ENCODE data around the gene MYO18B.

Gene MYO18B

GRCh38 chr22:25902402-25902801 lies 160.4 kb downstream of the MYO18B start:
- H2AK5ac ChIP-seq (ENCODE audit: low read depth, low read length), result no peak overlapping the region
- H4K8ac ChIP-seq (ENCODE audit: low read depth, low read length), result no peak overlapping the region
- no peaks in the 10 kb centered on the region for H3K27me3 ChIP-seq (ENCODE audit: control insufficient read depth in 3 of 3, insufficient read depth in 3 of 3, low read depth in 1 of 3, low read length in 3 of 3)
- no peak overlapping the region for H3K18ac ChIP-seq (ENCODE audit: low read length)
- no peak overlapping the region for H4K91ac ChIP-seq (ENCODE audit: low read depth, low read length, poor library complexity)
- no peaks in the 10 kb centered on the region for H3K79me1 ChIP-seq (ENCODE audit: low read depth, low read length)
- no peak overlapping the region for H3K4ac ChIP-seq (ENCODE audit: low read length)
- no peak overlapping the region for H2BK120ac ChIP-seq (ENCODE audit: low read depth, low read length)
- no peaks in the 10 kb centered on the region for H3K4me1 ChIP-seq (ENCODE audit: control insufficient read depth in 2 of 2, insufficient read depth in 1 of 2, low read depth in 1 of 2, low read length in 2 of 2)
- H2BK15ac ChIP-seq (ENCODE audit: low read length), result no peak overlapping the region
- no peak overlapping the region for H3K14ac ChIP-seq (ENCODE audit: low read length)
- H3K9me3 ChIP-seq (replicated peaks in 1 of 2; ENCODE audit: control insufficient read depth in 2 of 2, insufficient read depth in 1 of 2, low read depth in 1 of 2, low read length in 2 of 2), result no peaks in the 10 kb centered on the region
- WGBS, 2 donors (ENCODE audit: extremely low coverage in 2 of 2, insufficient read length in 2 of 2, insufficient replicate concordance in 1 of 2), result no CpG with 5 or more reads among the region's 8 CpGs
- H2AFZ ChIP-seq (ENCODE audit: low read length), result no peak overlapping the region
- H3K4me3 ChIP-seq (ENCODE audit: low read length in 2 of 2), result no peak overlapping the region
- H3K36me3 ChIP-seq (replicated peaks in 1 of 2; ENCODE audit: control insufficient read depth in 2 of 2, insufficient read depth in 2 of 2, low read length in 2 of 2), result no peaks in the 10 kb centered on the region
- DNase-seq (ENCODE audit: low spot score), result no peak
- H3K4me2 ChIP-seq (ENCODE audit: insufficient read depth, low read length, poor library complexity, severe bottlenecking), result no peak overlapping the region
- H2BK5ac ChIP-seq (ENCODE audit: low read length), result no peak overlapping the region
- no peak overlapping the region for H3K23ac ChIP-seq (ENCODE audit: low read depth, low read length, poor library complexity)
- H3K27ac ChIP-seq (replicated peaks; ENCODE audit: low read length), result no peak overlapping the region
- no peak overlapping the region for H2BK12ac ChIP-seq (ENCODE audit: low read length)
- no peak overlapping the region for H3K9ac ChIP-seq (ENCODE audit: low read depth, low read length, poor library complexity)

GRCh38 chr22:25903294-25903693 lies 161.3 kb downstream of the MYO18B start:
- Histone ChIP-seq H3K23ac (ENCODE audit: low read depth, low read length, poor library complexity) (no peak overlapping the region), H3K9ac (ENCODE audit: low read depth, low read length, poor library complexity) (no peak overlapping the region), H3K14ac (ENCODE audit: low read length) (no peak overlapping the region), H4K91ac (ENCODE audit: low read depth, low read length, poor library complexity) (no peak overlapping the region), H3K18ac (ENCODE audit: low read length) (no peak overlapping the region), H2AK5ac (ENCODE audit: low read depth, low read length) (no peak overlapping the region), H2BK5ac (ENCODE audit: low read length) (no peak overlapping the region), H3K79me1 (ENCODE audit: low read depth, low read length) (no peaks in the 10 kb centered on the region), H3K4me2 (ENCODE audit: insufficient read depth, low read length, poor library complexity, severe bottlenecking) (no peak overlapping the region), H2BK120ac (ENCODE audit: low read depth, low read length) (no peak overlapping the region), H2BK12ac (ENCODE audit: low read length) (no peak overlapping the region), H2AFZ (ENCODE audit: low read length) (no peak overlapping the region), H3K36me3 (replicated peaks in 1 of 2; ENCODE audit: control insufficient read depth in 2 of 2, insufficient read depth in 2 of 2, low read length in 2 of 2) (no peaks in the 10 kb centered on the region), H2BK15ac (ENCODE audit: low read length) (no peak overlapping the region), H3K27me3 (ENCODE audit: control insufficient read depth in 3 of 3, insufficient read depth in 3 of 3, low read depth in 1 of 3, low read length in 3 of 3) (no peaks in the 10 kb centered on the region), H3K9me3 (replicated peaks in 1 of 2; ENCODE audit: control insufficient read depth in 2 of 2, insufficient read depth in 1 of 2, low read depth in 1 of 2, low read length in 2 of 2) (no peaks in the 10 kb centered on the region), H4K8ac (ENCODE audit: low read depth, low read length) (no peak overlapping the region), H3K4me1 (ENCODE audit: control insufficient read depth in 2 of 2, insufficient read depth in 1 of 2, low read depth in 1 of 2, low read length in 2 of 2) (no peaks in the 10 kb centered on the region), H3K4ac (ENCODE audit: low read length) (no peak overlapping the region), H3K4me3 (ENCODE audit: low read length in 2 of 2) (no peak overlapping the region), H3K27ac (replicated peaks; ENCODE audit: low read length) (no peak overlapping the region)
- WGBS, 2 donors (ENCODE audit: extremely low coverage in 2 of 2, insufficient read length in 2 of 2, insufficient replicate concordance in 1 of 2), result no CpG with 5 or more reads among the region's 6 CpGs
- peak; percentile 15 for DNase-seq (ENCODE audit: low spot score)

- Histone ChIP-seq H3K9ac (ENCODE audit: low read depth, low read length, poor library complexity) (no peak overlapping the region), H2BK5ac (ENCODE audit: low read length) (no peak overlapping the region), H3K9me3 (replicated peaks in 1 of 2; ENCODE audit: control insufficient read depth in 2 of 2, insufficient read depth in 1 of 2, low read depth in 1 of 2, low read length in 2 of 2) (no peaks in the 10 kb centered on the region), H3K4me1 (ENCODE audit: control insufficient read depth in 2 of 2, insufficient read depth in 1 of 2, low read depth in 1 of 2, low read length in 2 of 2) (no peaks in the 10 kb centered on the region), H2BK15ac (ENCODE audit: low read length) (no peak overlapping the region), H2BK120ac (ENCODE audit: low read depth, low read length) (no peak overlapping the region), H3K4ac (ENCODE audit: low read length) (no peak overlapping the region), H3K36me3 (replicated peaks in 1 of 2; ENCODE audit: control insufficient read depth in 2 of 2, insufficient read depth in 2 of 2, low read length in 2 of 2) (no peaks in the 10 kb centered on the region), H3K4me3 (ENCODE audit: low read length in 2 of 2) (no peak overlapping the region), H3K4me2 (ENCODE audit: insufficient read depth, low read length, poor library complexity, severe bottlenecking) (no peak overlapping the region), H4K8ac (ENCODE audit: low read depth, low read length) (no peak overlapping the region), H2AFZ (ENCODE audit: low read length) (no peak overlapping the region), H2AK5ac (ENCODE audit: low read depth, low read length) (no peak overlapping the region), H3K27ac (replicated peaks; ENCODE audit: low read length) (no peak overlapping the region), H3K18ac (ENCODE audit: low read length) (no peak overlapping the region), H2BK12ac (ENCODE audit: low read length) (no peak overlapping the region), H4K91ac (ENCODE audit: low read depth, low read length, poor library complexity) (no peak overlapping the region), H3K27me3 (ENCODE audit: control insufficient read depth in 3 of 3, insufficient read depth in 3 of 3, low read depth in 1 of 3, low read length in 3 of 3) (no peaks in the 10 kb centered on the region), H3K14ac (ENCODE audit: low read length) (no peak overlapping the region), H3K79me1 (ENCODE audit: low read depth, low read length) (no peaks in the 10 kb centered on the region), H3K23ac (ENCODE audit: low read depth, low read length, poor library complexity) (no peak overlapping the region)
- WGBS, 2 donors (ENCODE audit: extremely low coverage in 2 of 2, insufficient read length in 2 of 2, insufficient replicate concordance in 1 of 2), result no CpG with 5 or more reads among the region's 13 CpGs
- DNase-seq (ENCODE audit: low spot score), result no peak
Measured at GRCh38 chr22:25908212-25908611, 166.2 kb downstream of the MYO18B start.

- Histone ChIP-seq H3K27ac (replicated peaks; ENCODE audit: low read length) (no peak overlapping the region), H3K27me3 (ENCODE audit: control insufficient read depth in 3 of 3, insufficient read depth in 3 of 3, low read depth in 1 of 3, low read length in 3 of 3) (no peaks in the 10 kb centered on the region), H3K79me1 (ENCODE audit: low read depth, low read length) (no peaks in the 10 kb centered on the region), H3K4me1 (ENCODE audit: control insufficient read depth in 2 of 2, insufficient read depth in 1 of 2, low read depth in 1 of 2, low read length in 2 of 2) (no peaks in the 10 kb centered on the region), H2BK120ac (ENCODE audit: low read depth, low read length) (no peak overlapping the region), H3K9ac (ENCODE audit: low read depth, low read length, poor library complexity) (no peak overlapping the region), H4K91ac (ENCODE audit: low read depth, low read length, poor library complexity) (no peak overlapping the region), H3K18ac (ENCODE audit: low read length) (no peak overlapping the region), H3K36me3 (replicated peaks in 1 of 2; ENCODE audit: control insufficient read depth in 2 of 2, insufficient read depth in 2 of 2, low read length in 2 of 2) (no peaks in the 10 kb centered on the region), H3K4me3 (ENCODE audit: low read length in 2 of 2) (no peak overlapping the region), H2AK5ac (ENCODE audit: low read depth, low read length) (no peak overlapping the region), H2BK15ac (ENCODE audit: low read length) (no peak overlapping the region), H3K23ac (ENCODE audit: low read depth, low read length, poor library complexity) (no peak overlapping the region), H3K14ac (ENCODE audit: low read length) (no peak overlapping the region), H3K4ac (ENCODE audit: low read length) (no peak overlapping the region), H2BK12ac (ENCODE audit: low read length) (no peak overlapping the region), H3K4me2 (ENCODE audit: insufficient read depth, low read length, poor library complexity, severe bottlenecking) (no peak overlapping the region), H3K9me3 (replicated peaks in 1 of 2; ENCODE audit: control insufficient read depth in 2 of 2, insufficient read depth in 1 of 2, low read depth in 1 of 2, low read length in 2 of 2) (no peaks in the 10 kb centered on the region), H2BK5ac (ENCODE audit: low read length) (no peak overlapping the region), H2AFZ (ENCODE audit: low read length) (no peak overlapping the region), H4K8ac (ENCODE audit: low read depth, low read length) (no peak overlapping the region)
- WGBS, 2 donors (ENCODE audit: extremely low coverage in 2 of 2, insufficient read length in 2 of 2, insufficient replicate concordance in 1 of 2), result no CpG with 5 or more reads among the region's 2 CpGs
- DNase-seq (ENCODE audit: low spot score), result no peak
Measured at GRCh38 chr22:25908755-25909154, 166.8 kb downstream of the MYO18B start.

Measured in neuronal stem cell (in vitro differentiated cells).